Stimulated activated CD8-positive, alpha-beta memory T cell treated with anti-CD3 and anti-CD28 coated beads, Interleukin-12 subunit alpha, Interleukin-12 subunit beta, amount 100 ng/mL, for 1 hour (primary cell): ENCODE measurements around the gene COL2A1.

Source experiments
- DNase-seq: peaks from one replicate; pipeline ENCODE4 v3.0.0-alpha.2; 2020; ENCODE audit warnings: low read depth

COL2A1 gene

DNA sequence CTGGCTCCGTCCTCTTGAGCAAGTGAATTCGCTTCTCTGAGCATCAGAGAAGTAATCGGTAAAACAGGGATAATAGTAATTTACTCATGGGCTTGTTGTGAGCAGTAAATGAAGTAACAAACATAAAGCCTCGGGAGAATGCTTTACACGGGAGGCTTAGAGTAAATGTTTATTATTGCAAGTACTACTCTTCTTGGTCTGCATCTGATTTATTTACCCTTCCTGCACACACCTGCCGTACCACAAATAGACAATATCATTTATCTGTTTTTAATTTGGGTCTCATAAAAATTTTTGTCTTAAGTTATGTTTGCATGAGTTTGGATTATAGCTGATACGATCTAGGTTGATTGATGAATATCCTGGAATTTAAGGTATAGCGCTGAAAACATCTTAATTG is 7.8 kb upstream of the COL2A1 start:
- no peak for DNase-seq

DNA sequence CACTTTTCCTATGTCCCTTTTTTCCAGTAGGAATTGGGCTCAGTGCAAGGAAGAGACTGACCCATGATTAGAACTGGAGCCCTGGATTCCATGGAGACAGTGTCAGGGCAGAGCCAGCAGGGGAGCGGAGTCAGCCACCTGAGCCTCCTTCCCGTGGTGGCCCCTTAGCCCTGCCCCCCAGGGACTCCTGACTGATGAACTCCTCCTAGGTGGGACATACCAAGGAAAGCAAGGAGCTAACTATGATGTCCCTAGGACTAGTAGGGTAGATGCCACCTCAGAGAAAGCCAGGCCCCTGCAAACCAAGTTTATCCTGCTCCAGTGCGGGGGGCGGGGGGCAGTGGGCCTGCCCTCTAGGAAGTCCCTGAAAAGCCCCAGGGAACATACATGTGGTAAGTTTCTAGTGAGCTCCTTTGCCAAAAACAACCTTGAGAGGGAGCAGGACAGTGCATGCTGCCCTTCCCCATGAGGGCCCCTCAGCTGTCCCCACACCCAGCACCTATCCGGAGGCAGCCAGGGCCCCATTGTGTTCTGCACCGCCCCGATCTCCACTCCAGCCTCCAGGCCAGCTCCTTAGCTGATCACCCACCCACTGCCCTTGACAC is 6.2 kb upstream of the COL2A1 start:
- no peak for DNase-seq

DNA sequence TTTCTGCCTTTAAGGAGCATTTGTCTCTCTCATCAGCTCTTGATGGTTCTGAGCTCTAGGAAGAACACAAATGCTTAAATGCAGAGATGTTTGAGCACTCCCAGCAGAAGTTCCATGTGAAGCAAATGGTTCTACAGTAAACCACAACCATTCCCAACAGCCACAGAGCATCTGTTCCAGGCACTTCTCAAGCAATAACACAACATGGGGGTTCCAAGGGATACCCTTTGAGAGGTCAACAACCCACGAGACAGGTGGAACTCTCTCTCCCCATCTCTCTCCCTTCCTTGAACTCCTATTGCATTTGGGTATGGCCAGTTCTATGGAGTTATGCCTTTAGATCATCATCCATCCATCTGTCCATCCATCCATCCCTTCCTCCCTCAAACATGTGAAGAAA is 5.2 kb upstream of the COL2A1 start:
- DNase-seq = no peak

DNA sequence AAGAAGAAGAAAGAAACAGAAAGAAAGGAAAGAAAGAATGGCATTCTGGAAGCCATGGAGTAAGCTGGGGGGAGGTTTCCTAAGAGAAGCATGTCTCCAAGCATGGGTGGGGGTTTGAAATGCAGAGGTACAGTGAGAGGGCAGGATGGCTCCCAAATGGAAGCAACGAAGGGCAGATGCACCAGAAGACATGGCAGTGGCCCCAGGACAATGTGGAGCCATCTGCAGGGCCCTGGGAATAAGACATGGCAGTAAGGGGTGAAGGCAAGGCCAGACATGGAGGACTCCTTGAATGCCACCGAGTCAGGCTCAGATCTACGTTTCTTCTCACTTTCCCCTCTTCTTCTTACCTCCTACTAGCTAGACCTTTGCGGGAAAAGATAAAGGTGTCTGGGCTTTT is 4.7 kb upstream of the COL2A1 start:
- DNase-seq = no peak

DNA sequence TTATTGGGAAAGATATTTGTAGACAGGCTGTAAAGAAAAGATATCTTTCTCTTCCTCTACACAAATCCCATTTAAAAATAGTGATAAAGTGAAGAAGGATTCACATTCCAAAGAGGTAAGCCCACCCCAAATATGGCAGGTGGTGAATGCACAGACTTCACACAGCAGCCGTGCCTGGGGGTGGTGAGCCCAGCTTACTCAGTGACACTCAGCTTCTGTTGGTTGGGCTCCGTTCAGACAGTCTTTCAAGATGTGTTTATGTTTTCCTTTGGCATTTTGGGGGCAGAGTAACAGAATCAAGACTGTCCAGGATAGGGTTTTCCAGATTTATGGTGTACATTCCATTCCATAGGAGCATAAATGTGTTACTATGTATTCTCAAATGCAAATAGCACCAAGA is 4.1 kb upstream of the COL2A1 start:
- no peak for DNase-seq

DNA sequence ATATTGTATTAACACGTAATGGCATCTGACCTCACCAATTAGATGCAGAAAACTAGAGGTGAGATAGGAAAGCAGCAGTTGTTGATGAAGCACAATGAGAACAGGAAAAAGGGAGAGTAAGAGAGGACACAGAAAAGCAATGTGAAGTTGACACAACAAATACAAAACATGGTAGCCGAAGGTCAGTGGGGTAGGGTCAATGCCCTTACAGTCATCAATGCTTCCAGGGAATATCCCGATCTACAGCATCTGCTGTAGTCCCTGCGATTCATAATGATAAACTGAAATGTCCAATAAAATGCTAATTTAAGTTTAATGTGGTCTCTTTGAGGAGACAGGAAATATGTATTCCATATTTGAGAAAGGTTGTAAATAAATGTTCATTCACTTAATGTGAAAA is 2.9 kb upstream of the COL2A1 start:
- DNase-seq = no peak

DNA sequence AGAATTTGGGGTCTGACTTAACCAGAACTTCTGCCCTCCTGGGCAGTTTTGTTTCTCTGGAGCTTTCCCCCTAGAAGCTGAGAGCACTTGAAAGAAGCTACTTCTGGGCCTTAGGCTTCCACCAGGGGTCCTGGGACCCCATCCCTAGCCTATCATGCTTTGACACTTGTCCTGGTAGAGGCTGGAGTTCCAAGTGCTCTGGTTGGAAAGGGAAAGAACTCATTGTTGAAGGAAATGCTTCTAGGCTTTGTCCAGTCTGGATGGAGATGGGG is 1.4 kb upstream of the COL2A1 start:
- DNase-seq = no peak

DNA sequence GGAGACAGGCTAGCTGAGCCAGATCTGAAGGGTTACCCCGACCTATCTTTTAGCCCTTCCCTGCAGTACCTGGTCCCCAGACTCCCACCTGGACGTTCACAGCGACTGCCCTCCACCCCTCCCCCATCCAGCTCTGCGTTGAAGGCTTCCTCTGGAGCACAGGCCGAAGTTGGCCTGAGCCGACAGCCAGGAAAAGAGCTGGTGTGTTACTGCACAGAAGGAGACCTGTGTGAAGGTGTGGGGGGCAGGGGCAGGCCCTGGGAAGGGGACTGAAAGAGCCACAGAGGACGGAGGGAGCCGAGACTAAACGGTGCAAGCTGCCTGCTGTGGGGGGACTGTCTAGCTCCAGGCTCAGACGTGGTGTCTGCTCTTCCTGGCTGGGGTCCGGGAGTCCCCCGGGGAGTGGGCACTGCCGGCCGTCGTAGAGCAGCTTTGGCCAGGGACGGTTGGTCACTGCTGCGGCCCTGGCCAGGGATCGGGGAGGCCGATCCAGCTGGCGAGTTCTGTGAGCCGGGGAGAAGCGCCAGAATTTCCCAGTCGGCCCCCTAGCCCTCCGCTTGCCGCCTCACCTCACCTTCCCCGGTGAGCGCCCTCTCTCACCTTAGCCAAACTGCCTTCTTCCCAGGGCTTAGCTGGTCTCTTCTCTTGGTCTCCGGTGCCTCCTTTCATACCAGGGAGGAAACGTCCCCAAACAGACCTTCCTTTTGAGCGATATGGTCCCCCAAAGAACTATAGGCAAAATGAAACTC is 899 bp upstream of the COL2A1 start:
- DNase-seq = no peak

DNA sequence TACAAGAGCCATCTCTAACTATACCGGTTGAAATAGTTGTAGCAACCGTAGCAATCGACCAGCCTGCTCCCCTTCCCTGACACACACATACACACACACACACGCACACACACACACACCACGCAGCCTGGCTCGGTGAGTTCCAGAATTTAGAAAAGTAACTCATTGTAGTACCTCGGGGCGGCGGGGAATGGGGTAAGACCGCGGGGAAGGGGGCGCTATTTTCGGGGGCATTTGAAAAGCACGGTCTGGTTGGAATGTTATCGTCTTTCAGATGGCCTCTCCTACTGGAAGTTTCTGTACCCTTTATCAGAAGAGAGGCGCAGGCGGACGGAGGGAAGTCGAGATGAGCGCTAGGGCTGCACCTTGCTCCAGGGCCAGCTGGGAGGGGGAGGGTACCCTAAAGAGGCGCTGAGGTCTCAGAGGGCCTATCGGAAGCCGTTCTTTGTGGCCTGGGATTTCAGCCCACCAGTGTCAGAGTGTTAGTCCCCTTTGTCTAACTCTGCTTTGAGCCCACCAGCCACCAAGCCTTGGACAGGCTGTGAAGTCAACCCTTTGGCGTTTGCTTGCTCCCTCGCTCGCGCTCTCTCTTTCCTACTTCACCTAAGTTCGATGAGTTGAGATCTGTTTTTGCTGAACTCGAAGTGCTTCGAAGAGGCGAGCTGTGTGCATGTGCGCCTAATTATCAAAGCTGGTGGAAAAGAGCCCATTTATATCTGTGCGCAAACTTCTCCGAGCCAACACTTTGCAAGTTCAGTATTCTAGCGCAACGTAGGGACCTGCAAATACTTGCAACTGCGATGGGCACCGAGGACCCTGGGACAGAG is 837 bp downstream of the COL2A1 start:
- DNase-seq = no peak

DNA sequence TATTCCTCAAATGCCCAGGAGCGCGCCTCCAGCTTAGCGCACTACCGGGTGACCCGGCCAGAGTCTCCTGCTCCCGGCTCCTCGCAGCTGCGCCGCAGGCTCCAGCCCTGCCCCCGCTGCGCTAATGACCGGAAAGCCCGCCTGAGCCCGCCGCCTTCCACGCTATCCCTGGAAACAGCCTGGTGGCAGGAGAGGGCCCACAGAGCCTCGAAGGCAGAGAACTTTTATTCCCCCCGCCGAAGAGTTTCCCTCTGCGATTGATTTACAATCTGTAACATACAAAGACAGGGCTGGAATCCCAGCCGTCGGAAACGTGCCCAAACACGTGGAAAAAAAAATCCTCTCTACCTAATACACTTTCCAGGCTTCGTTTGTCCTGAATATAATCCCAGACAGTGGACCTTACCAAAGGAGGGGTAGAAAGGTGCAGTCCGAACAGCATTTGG is 1.5 kb downstream of the COL2A1 start:
- DNase-seq = no peak

DNA sequence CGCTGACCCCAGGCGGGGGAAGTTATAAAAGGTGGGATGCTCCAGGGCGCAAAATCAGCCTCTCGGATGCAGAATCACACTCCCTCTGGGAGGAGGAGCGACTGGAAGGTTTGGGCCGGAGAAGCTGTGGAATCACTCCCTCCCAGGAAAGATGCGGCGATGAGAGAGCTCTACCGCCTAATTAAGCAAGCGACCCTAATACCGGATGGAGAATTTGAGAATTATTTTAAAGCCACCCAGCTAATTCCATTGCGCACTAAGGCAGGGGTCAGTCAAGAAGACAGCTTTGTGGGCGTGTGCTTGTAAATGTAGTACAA is 1.9 kb downstream of the COL2A1 start:
- no peak for DNase-seq

DNA sequence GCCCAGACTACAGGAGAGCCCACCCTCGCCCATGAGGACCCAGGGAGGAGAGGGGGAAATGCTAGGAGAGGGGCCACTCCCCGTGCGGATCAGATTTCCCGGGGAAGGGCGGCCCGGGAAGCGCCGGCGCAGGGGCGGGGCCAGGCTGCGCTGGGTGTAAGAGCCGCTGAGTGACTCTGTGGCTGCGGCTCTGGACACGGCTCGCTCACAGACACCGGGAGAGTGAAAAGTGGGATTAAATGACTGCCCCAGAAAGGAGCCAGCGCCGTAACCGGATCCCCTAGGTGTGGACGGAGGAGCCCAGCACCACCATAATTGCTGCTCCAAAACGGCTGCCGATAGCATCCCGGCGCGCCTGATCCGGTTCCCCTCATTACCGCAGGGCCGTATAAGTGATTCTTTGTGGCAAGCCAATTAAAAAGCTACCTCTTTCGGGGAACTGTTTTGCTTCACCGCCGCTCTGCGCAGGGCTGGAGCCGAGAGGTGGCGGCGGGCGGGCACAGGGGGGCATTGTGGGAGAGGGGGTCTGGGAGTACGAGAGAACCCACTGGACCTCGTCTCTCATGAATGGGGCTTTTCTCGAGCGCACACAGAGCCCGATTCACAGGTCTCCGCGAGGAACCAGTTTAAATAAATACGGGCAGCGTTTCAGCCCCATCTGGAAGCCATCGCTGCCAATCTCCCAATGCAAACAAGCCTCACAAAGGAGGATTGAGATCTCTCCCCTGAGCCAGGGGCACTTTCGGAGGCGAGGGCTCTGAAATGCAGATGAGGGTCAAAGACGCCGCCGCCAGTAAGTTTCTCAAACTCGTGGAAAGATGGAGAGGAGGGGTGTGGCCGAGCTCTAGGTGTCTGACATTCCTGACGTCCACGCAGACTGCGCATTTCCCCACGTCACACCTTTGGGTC is 2.5 kb downstream of the COL2A1 start:
- no peak for DNase-seq

DNA sequence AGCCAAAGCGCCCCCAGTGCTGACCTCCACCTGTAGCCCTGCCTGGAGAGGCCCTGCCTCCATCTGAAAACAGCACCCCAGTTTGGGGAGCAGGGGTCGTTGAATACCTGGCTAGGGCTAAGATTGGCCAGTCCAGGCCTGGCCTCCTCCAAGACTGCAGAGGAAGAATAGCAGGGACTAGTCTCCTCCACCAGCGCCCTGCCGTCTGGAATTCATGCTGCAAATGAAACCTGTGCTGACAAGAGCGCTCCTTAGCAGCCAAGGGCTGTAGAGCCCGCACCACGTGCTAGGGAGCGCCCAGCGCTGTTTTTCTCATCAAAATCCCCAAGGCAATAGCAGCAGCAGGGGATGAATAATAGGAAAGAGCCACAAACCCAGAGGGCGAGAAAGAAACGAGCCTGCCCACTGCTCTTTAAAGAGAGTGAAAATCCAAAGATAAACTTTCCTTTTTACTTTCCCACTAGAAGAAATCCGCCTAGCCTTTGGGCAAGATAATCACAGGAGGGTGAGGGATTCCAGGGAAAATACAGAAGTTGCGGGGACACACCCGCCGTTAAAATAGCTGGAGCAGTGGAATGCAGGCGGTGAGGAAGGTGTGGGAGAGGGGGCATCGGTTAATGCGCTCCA is 3.3 kb downstream of the COL2A1 start:
- no peak for DNase-seq

DNA sequence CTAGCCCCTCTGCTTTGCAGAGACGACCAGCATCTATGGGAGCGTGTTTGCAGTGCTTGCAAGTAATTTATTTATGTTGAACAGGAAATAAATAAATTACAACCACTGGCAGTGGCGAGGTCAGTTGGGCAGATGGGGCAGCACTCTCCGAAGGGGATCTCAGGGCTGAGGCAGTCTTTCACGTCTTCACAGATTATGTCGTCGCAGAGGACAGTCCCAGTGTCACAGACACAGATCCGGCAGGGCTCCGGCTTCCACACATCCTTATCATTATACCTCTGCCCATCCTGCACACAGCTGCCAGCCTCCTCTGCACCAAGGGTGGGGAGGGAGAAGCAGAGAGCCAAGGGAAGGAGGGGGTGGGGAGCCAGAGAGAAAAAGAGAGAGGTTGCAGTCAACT is 4.5 kb downstream of the COL2A1 start:
- no peak for DNase-seq

DNA sequence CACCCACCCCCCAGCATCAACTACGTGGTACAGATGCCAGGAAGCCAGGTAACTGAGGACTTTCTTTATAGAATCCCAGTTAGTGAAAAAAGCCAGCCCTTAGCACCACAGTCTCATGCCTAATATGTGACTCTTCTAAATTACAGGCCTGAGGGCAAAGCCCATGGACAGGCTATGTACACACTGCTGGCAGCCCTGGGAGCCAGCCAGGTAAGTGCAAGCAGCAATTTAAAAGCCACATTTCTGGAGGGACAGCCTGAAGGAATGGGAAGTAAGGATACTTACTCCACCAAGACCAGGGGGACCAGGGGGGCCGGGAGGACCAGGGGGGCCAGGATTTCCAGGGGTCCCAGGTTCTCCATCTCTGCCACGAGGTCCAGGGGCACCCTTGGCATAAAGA is 7.0 kb downstream of the COL2A1 start:
- no peak for DNase-seq

DNA sequence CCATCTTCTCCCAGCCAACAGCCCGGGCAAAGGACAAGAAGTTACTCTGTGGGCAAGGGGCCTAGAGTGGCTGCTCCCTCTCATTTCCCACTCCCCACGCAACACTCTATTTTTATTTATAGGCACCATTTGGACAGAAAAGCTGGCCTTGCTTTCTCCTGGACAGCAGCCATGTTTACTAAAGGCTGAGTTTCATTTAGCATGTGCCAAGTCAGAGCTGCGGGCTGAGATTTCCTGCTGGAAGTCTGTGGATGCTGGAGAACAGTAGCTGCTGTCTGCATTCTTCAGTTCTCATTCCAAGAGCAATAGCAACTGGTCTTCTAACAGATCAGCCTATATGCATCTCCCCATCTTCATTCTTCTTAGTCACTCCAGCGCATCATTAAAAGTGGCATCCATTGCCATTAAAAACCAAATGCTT is 8.3 kb downstream of the COL2A1 start:
- DNase-seq = no peak

DNA sequence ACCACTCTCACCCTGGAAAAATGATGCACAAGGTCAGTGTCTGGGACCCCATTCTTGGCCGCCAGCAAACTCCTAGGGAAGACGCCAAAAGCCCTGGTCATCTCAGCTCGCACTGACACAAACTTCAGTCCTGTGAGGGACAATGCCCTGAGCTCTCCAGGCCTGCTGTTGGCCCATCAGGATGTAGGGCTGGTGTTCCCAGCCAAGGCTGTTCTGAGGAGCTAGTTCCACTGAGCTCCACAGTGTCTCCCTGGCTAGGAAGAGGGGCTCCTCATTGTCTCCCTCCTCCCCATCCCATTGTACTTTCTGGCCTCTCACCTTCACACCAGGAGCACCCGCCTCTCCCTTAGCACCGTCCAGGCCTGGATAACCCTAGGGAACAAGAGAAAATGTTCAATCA is 10.8 kb downstream of the COL2A1 start:
- no peak for DNase-seq

DNA sequence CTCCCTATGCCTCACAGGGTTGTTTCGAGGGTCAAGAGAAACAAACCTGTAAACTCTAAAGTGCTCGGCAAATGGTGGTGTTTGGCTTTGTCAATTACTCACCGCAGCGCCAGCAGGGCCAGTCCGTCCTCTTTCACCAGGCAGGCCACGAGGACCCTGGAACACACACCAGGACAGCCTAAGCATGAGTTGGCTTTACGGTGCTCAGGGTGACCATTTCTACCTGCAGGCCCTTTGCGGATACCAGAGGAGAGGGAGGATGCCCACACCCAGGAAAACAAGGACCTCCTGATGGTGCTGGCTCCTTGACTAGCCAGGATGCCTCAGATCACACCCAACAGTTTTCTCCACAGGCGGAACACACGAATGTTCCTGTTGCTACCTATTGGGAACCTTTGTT is 11.5 kb downstream of the COL2A1 start:
- no peak for DNase-seq

DNA sequence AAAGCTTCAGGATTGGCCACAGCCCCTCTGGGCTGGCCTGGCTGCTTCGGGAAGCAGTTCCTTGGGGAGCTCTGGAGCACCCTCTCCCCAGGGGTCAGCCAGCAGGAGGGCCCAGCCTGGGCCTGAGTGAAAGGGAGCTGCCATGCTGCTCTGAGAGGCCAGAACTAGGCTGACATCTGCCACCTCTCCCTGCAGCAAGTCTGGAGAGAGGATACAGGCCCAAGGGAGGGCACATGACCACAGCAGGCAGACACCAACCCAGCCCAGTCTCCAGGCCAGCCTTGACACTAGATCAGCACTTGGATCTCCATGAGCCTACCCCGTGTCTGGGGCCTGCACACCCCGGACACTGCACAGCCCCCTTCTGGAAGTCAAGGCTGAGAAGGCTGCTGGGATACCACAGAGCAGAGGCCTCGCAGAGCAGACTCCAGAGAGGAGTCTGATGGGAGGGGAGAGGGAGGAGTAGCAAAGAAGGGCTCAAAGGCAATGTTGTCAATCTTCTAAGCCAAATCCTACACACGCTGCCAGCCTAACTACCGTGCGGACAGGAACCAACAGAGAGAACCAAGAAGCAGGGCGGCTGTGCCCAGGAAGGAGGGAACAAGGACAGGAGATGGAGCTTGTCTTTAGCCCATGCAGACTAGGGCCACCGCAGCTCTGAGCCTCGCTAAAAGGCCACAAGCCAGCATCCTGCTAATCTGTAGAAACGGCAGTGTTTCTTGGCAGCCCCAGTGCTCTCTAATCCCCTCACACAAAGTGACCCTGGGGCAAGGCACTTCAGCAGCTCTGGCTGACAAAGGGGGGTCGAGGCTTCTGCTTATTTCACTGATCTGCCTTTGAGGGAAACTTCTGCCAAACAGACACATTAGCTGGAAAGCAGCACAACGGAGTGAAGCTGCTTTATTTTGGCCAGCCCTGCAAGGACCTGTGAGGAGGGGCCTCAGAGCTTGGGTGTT is 12.9 kb downstream of the COL2A1 start:
- no peak for DNase-seq

DNA sequence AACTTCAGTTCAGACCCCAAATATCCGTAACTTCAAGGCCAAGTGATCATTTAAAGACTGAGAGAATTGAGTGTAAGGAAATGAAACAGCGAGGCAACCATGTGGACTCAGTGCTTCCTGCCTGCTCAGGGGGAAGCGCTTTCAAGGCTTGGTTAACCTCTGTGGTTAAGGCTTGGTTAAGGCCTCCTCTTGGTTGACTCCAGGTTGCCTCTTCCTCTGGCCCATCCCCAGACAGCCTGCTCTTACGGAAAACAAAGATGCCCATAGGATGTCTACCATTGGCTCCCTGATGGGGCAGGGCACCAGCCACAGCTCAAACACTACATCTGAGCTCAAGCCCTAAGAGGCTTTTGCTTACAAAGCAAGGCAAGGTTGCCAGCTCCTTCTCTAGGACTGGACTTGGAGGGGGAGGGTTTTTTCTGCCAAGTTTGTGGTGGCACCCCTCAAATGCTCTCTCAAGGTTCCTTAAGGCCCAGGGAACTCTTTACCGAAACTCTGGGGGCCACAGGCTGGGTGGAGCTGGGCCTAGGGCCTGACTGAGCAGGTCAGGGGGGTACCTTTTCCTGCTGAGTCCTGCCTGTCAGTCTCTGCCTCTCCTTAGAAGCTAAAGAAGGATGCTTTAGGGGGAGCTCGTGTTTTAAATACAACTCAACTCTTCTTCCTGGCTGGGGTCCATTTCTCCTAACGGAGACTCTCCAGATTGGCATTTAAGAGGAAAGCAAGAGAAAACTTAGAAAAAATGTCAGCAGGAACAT is 13.7 kb downstream of the COL2A1 start:
- peak; percentile 19 for DNase-seq
